Measurements from ENCODE around the gene ERBIN.
A peak's percentile ranks its signal among the peaks of the same experiment; 100 is the strongest.

Gene ERBIN

GRCh38 chr5:65923339-65923738, 3.0 kb upstream of the ERBIN start:
- DNase-seq (ENCODE audit: extremely low read depth, insufficient read length) = no peak
- Histone ChIP-seq H3K4me3 (replicated peaks; ENCODE audit: low read depth, low read length) (no peak overlapping the region), H3K36me3 (ENCODE audit: control insufficient read depth, insufficient read depth, low read length) (no peaks in the 10 kb centered on the region), H3K27me3 (replicated peaks; ENCODE audit: control insufficient read depth, insufficient read depth, low read length) (no peaks in the 10 kb centered on the region)
- TF ChIP-seq CTCF (IDR thresholded peaks at IDR 0.05; ENCODE audit: insufficient read depth, low read length, poor library complexity, severe bottlenecking) = no peak

GRCh38 chr5:65924366-65925043, 1.9 kb upstream of the ERBIN start:
- H3K27me3 ChIP-seq (replicated peaks; ENCODE audit: control insufficient read depth, insufficient read depth, low read length) = no peaks in the 10 kb centered on the region
- H3K4me3 ChIP-seq (replicated peaks; ENCODE audit: low read depth, low read length) = peak overlapping the region; percentile 79
- no peak for DNase-seq (ENCODE audit: extremely low read depth, insufficient read length)
- no peaks in the 10 kb centered on the region for H3K36me3 ChIP-seq (ENCODE audit: control insufficient read depth, insufficient read depth, low read length)
- no peak for TF ChIP-seq CTCF (IDR thresholded peaks at IDR 0.05; ENCODE audit: insufficient read depth, low read length, poor library complexity, severe bottlenecking)

- Histone ChIP-seq H3K36me3 (ENCODE audit: control insufficient read depth, insufficient read depth, low read length) (no peaks in the 10 kb centered on the region), H3K4me3 (replicated peaks; ENCODE audit: low read depth, low read length) (peak overlapping the region; percentile 79), H3K27me3 (replicated peaks; ENCODE audit: control insufficient read depth, insufficient read depth, low read length) (no peaks in the 10 kb centered on the region)
- no peak for TF ChIP-seq CTCF (IDR thresholded peaks at IDR 0.05; ENCODE audit: insufficient read depth, low read length, poor library complexity, severe bottlenecking)
- peak; percentile 90 for DNase-seq (ENCODE audit: extremely low read depth, insufficient read length)
Observed at GRCh38 chr5:65925044-65925600, 1.3 kb upstream of the ERBIN start.

GRCh38 chr5:65925601-65926275, 637 bp upstream of the ERBIN start:
- peak; percentile 26 for TF ChIP-seq CTCF (IDR thresholded peaks at IDR 0.05; ENCODE audit: insufficient read depth, low read length, poor library complexity, severe bottlenecking)
- DNase-seq (ENCODE audit: extremely low read depth, insufficient read length) = peak; percentile 92
- H3K36me3 ChIP-seq (ENCODE audit: control insufficient read depth, insufficient read depth, low read length) = no peaks in the 10 kb centered on the region
- peak overlapping the region; percentile 98 for H3K4me3 ChIP-seq (replicated peaks; ENCODE audit: low read depth, low read length)
- H3K27me3 ChIP-seq (replicated peaks; ENCODE audit: control insufficient read depth, insufficient read depth, low read length) = no peaks in the 10 kb centered on the region

GRCh38 chr5:65926893-65927292, 518 bp downstream of the ERBIN start:
- Histone ChIP-seq H3K27me3 (replicated peaks; ENCODE audit: control insufficient read depth, insufficient read depth, low read length) (no peaks in the 10 kb centered on the region), H3K4me3 (replicated peaks; ENCODE audit: low read depth, low read length) (peak overlapping the region; percentile 98), H3K36me3 (ENCODE audit: control insufficient read depth, insufficient read depth, low read length) (no peaks in the 10 kb centered on the region)
- TF ChIP-seq CTCF (IDR thresholded peaks at IDR 0.05; ENCODE audit: insufficient read depth, low read length, poor library complexity, severe bottlenecking) = no peak
- no peak for DNase-seq (ENCODE audit: extremely low read depth, insufficient read length)

All from GM06990 (cell line).